WTC11 (cell line): ENCODE data around the gene HOXA9. TPM values are rescaled to one million over a fixed set of nuclear protein-coding genes. Genes with fewer than 3 reads are reported as not detected.

Experiments
- ATAC-seq: fragments of 200-7000 bp; cut with Tn5 transposase; 2 replicates; pipeline ENCODE4 v1.10.0; 2021; ENCODE audit warnings: mild to moderate bottlenecking, moderate library complexity
- CTCF ChIA-PET: fragments of 300-600 bp; sonication (Branson Sonifier 250); formaldehyde crosslinking; loops from one replicate; lab custom pipeline; 2021; ENCODE audit warnings: antibody characterized with exemption; lab: Charles Lee
- POLR2A ChIA-PET: fragments of 350-600 bp; sonication (Branson Sonifier 250); formaldehyde crosslinking; loops from one replicate; lab custom pipeline; 2021; ENCODE audit warnings: antibody characterized with exemption; lab: Charles Lee
- DNase-seq: peaks from one replicate; pipeline ENCODE4 v3.0.0; 2021; ENCODE audit warnings: low spot score
- H3K27ac Mint-ChIP-seq: 2 replicates; pipeline ENCODE4 v1.8.0; 2021; ENCODE audit warnings: mixed read lengths
- H3K27me3 Mint-ChIP-seq: 2 replicates; pipeline ENCODE4 v1.8.0; 2021; ENCODE audit warnings: low read depth, mild to moderate bottlenecking, moderate library complexity, mixed read lengths
- H3K36me3 Mint-ChIP-seq: 2 replicates; pipeline ENCODE4 v1.8.0; 2021; ENCODE audit warnings: mixed read lengths
- H3K4me1 Mint-ChIP-seq: 2 replicates; pipeline ENCODE4 v1.8.0; 2022; ENCODE audit warnings: mixed read lengths
- H3K4me3 Mint-ChIP-seq: 2 replicates; pipeline ENCODE4 v1.8.0; 2021; ENCODE audit warnings: mild to moderate bottlenecking, moderate library complexity, mixed read lengths
- H3K9me3 Mint-ChIP-seq: 2 replicates; pipeline ENCODE4 v1.8.0; 2021; ENCODE audit warnings: mixed read lengths
- AR ChIP-seq: fragments of 250-450 bp; sonication (Bioruptor Pico); IDR thresholded peaks from 2 replicates; pipeline ENCODE4 v1.9.0; 2021; ENCODE audit warnings: mild to moderate bottlenecking
- CDX4 ChIP-seq: fragments of 250-450 bp; sonication (Bioruptor Pico); IDR thresholded peaks from 2 replicates; pipeline ENCODE4 v1.9.0; 2021; ENCODE audit warnings: moderate library complexity, mild to moderate bottlenecking, inconsistent platforms, borderline replicate concordance
- FOXP1 ChIP-seq: sonication (generic); formaldehyde crosslinking; IDR thresholded peaks from 2 replicates; pipeline ENCODE4 v1.8.0; 2022; ENCODE audit warnings: missing genetic modification reagents, mild to moderate bottlenecking, moderate library complexity, borderline replicate concordance
- JUN ChIP-seq: sonication (generic); formaldehyde crosslinking; IDR thresholded peaks from 2 replicates; pipeline ENCODE4 v1.8.0; 2023; ENCODE audit warnings: mild to moderate bottlenecking, missing genetic modification reagents
- MLX ChIP-seq: sonication (generic); formaldehyde crosslinking; IDR thresholded peaks from 2 replicates; pipeline ENCODE4 v1.8.1; 2023; ENCODE audit warnings: mild to moderate bottlenecking, missing genetic modification reagents, moderate library complexity
- NFATC4 ChIP-seq: fragments of 250-450 bp; sonication (Bioruptor Pico); IDR thresholded peaks from 2 replicates; pipeline ENCODE4 v1.9.0; 2021; ENCODE audit warnings: mild to moderate bottlenecking
- SMAD3 ChIP-seq: sonication (generic); formaldehyde crosslinking; IDR thresholded peaks from 2 replicates; pipeline ENCODE4 v1.8.0; 2022; ENCODE audit warnings: missing genetic modification reagents, mild to moderate bottlenecking, borderline replicate concordance
- SP1 ChIP-seq: sonication (generic); formaldehyde crosslinking; conservative IDR thresholded peaks from 2 replicates; pipeline ENCODE4 v1.8.1; 2022; ENCODE audit warnings: missing genetic modification reagents
- ZBTB21 ChIP-seq: sonication (generic); formaldehyde crosslinking; IDR thresholded peaks from 2 replicates; pipeline ENCODE4 v1.8.1; 2023; ENCODE audit warnings: mild to moderate bottlenecking, missing genetic modification reagents, borderline replicate concordance
- ZNF396 ChIP-seq: fragments of 250-450 bp; sonication (Bioruptor Pico); IDR thresholded peaks from 2 replicates; pipeline ENCODE4 v1.8.0; 2021; ENCODE audit warnings: mild to moderate bottlenecking, moderate library complexity, borderline replicate concordance
- ZNF423 ChIP-seq: fragments of 250-450 bp; sonication (Bioruptor Pico); IDR thresholded peaks from 2 replicates; pipeline ENCODE4 v2.1.2; 2022; ENCODE audit warnings: mild to moderate bottlenecking, moderate library complexity
- total RNA-seq: library from RNA; stranded (reverse); gene quantifications from 3 replicates; pipeline ENCODE4 v1.2.3, GENCODE V29; 2021
- TF ChIP-seq, protein P1 (sequence below): sonication (generic); formaldehyde crosslinking; IDR thresholded peaks from 2 replicates; pipeline ENCODE4 v1.8.1; 2022; ENCODE audit warnings: low read depth, missing genetic modification reagents, borderline replicate concordance
- TF ChIP-seq, protein P2 (sequence below): sonication (generic); formaldehyde crosslinking; IDR thresholded peaks from 2 replicates; pipeline ENCODE4 v1.8.1; 2023; ENCODE audit warnings: mild to moderate bottlenecking, missing genetic modification reagents
- TF ChIP-seq, protein P3 (sequence below): sonication (generic); formaldehyde crosslinking; IDR thresholded peaks from 2 replicates; pipeline ENCODE4 v1.8.0; 2023; ENCODE audit warnings: missing genetic modification reagents
- TF ChIP-seq, protein P4 (sequence below): sonication (generic); formaldehyde crosslinking; IDR thresholded peaks from 2 replicates; pipeline ENCODE4 v1.8.0; 2023; ENCODE audit warnings: missing genetic modification reagents, mild to moderate bottlenecking, borderline replicate concordance

HOXA9 gene
- total RNA-seq, 1 experiment from 2014 or later = not detected

- Mint-ChIP-seq H3K4me1 (peaks cover 26% of the 10 kb centered on the region), H3K9me3 (no peaks in the 10 kb centered on the region), H3K27me3 (peaks cover 96% of the 10 kb centered on the region), H3K4me3 (peak within 1 kb of the TSS; percentile 71), H3K27ac (no peak within 1 kb of the TSS), H3K36me3 (no peaks in the 10 kb centered on the region)
- ATAC-seq (peak; percentile 41), DNase-seq (no peak)
- POLR2A ChIA-PET = interaction anchor here (0.7 to 1.4 kb wide), 3 partner anchors 12 to 49 kb away, joined by 3 read pairs; no protein-coding TSS in a partner anchor
- no peak for TF ChIP-seq MLX
- TF ChIP-seq SP1 (CRISPR knock-in tag) = no peak
- TF ChIP-seq, protein P1, sequence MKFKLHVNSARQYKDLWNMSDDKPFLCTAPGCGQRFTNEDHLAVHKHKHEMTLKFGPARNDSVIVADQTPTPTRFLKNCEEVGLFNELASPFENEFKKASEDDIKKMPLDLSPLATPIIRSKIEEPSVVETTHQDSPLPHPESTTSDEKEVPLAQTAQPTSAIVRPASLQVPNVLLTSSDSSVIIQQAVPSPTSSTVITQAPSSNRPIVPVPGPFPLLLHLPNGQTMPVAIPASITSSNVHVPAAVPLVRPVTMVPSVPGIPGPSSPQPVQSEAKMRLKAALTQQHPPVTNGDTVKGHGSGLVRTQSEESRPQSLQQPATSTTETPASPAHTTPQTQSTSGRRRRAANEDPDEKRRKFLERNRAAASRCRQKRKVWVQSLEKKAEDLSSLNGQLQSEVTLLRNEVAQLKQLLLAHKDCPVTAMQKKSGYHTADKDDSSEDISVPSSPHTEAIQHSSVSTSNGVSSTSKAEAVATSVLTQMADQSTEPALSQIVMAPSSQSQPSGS = no peak
- TF ChIP-seq SMAD3 (CRISPR knock-in tag) = no peak
- TF ChIP-seq ZBTB21 = no peak
- no peak for TF ChIP-seq CDX4 (CRISPR knock-in tag)
- TF ChIP-seq FOXP1 (CRISPR knock-in tag) = no peak
- TF ChIP-seq ZNF423 (CRISPR knock-in tag) = peak; percentile 48; the same call in 1 of the 2 replicates
- CTCF ChIA-PET = interaction anchor here (0.9 to 2.5 kb wide), 10 partner anchors 9 to 894 kb away, joined by 3 to 20 read pairs (median 5); partner anchors contain the start of genes HIBADH and HOXA5
Observed at GRCh38 chr7:27199849-27200760, 34.8 kb upstream of the HOXA9 start, which contains the start of gene HOXA13. TSS of gene HOXA13 (minus strand) at chr7:27200091. CDS start at chr7:27200077, 14 bp downstream.

GRCh38 chr7:27198871-27199801 is 33.8 kb upstream of the HOXA9 start:
- no peaks in the 10 kb centered on the region for H3K36me3 Mint-ChIP-seq
- H3K27me3 Mint-ChIP-seq = peaks cover 96% of the 10 kb centered on the region
- CTCF ChIA-PET = interaction anchor here (0.9 to 2.5 kb wide), 10 partner anchors 10 to 895 kb away, joined by 3 to 20 read pairs (median 5); partner anchors contain the start of genes HIBADH and HOXA5
- H3K4me3 Mint-ChIP-seq = peak overlapping the region; percentile 52
- POLR2A ChIA-PET = interaction anchor here (1.1 to 1.4 kb wide), 2 partner anchors 11 to 50 kb away, joined by 3 read pairs; no protein-coding TSS in a partner anchor
- DNase-seq = peak; percentile 55
- H3K27ac Mint-ChIP-seq = no peak overlapping the region
- peak; percentile 40 for ATAC-seq
- H3K9me3 Mint-ChIP-seq = no peaks in the 10 kb centered on the region
- peaks cover 24% of the 10 kb centered on the region for H3K4me1 Mint-ChIP-seq
- TF ChIP-seq NFATC4 (no peak), JUN (CRISPR knock-in tag) (no peak), AR (CRISPR knock-in tag) (no peak), ZNF396 (CRISPR knock-in tag) (no peak)
- TF ChIP-seq, protein P2, sequence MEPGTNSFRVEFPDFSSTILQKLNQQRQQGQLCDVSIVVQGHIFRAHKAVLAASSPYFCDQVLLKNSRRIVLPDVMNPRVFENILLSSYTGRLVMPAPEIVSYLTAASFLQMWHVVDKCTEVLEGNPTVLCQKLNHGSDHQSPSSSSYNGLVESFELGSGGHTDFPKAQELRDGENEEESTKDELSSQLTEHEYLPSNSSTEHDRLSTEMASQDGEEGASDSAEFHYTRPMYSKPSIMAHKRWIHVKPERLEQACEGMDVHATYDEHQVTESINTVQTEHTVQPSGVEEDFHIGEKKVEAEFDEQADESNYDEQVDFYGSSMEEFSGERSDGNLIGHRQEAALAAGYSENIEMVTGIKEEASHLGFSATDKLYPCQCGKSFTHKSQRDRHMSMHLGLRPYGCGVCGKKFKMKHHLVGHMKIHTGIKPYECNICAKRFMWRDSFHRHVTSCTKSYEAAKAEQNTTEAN (CRISPR knock-in tag) = no peak
- TF ChIP-seq, protein P3, sequence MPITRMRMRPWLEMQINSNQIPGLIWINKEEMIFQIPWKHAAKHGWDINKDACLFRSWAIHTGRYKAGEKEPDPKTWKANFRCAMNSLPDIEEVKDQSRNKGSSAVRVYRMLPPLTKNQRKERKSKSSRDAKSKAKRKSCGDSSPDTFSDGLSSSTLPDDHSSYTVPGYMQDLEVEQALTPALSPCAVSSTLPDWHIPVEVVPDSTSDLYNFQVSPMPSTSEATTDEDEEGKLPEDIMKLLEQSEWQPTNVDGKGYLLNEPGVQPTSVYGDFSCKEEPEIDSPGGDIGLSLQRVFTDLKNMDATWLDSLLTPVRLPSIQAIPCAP = no peak
- TF ChIP-seq, protein P4, sequence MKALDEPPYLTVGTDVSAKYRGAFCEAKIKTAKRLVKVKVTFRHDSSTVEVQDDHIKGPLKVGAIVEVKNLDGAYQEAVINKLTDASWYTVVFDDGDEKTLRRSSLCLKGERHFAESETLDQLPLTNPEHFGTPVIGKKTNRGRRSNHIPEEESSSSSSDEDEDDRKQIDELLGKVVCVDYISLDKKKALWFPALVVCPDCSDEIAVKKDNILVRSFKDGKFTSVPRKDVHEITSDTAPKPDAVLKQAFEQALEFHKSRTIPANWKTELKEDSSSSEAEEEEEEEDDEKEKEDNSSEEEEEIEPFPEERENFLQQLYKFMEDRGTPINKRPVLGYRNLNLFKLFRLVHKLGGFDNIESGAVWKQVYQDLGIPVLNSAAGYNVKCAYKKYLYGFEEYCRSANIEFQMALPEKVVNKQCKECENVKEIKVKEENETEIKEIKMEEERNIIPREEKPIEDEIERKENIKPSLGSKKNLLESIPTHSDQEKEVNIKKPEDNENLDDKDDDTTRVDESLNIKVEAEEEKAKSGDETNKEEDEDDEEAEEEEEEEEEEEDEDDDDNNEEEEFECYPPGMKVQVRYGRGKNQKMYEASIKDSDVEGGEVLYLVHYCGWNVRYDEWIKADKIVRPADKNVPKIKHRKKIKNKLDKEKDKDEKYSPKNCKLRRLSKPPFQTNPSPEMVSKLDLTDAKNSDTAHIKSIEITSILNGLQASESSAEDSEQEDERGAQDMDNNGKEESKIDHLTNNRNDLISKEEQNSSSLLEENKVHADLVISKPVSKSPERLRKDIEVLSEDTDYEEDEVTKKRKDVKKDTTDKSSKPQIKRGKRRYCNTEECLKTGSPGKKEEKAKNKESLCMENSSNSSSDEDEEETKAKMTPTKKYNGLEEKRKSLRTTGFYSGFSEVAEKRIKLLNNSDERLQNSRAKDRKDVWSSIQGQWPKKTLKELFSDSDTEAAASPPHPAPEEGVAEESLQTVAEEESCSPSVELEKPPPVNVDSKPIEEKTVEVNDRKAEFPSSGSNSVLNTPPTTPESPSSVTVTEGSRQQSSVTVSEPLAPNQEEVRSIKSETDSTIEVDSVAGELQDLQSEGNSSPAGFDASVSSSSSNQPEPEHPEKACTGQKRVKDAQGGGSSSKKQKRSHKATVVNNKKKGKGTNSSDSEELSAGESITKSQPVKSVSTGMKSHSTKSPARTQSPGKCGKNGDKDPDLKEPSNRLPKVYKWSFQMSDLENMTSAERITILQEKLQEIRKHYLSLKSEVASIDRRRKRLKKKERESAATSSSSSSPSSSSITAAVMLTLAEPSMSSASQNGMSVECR (CRISPR knock-in tag) = no peak
